Left cardiac atrium (tissue), 4 donors: ENCODE measurements around the gene RAB9A. TPM values are rescaled to one million over a fixed set of nuclear protein-coding genes. Genes with fewer than 3 reads are reported as not detected.
A peak's percentile ranks its signal among the peaks of the same experiment; 100 is the strongest.
"Not testable (repeated sequence)": the region's sequence is repeated elsewhere in the genome, so short reads cannot be mapped to it uniquely, and the experiment has no call there.

Experiments
- ATAC-seq, 2 donors: fragments of 200-7000 bp; cut with Tn5 transposase; one replicate each; pipeline ENCODE4 v1.9.1; 2020; ENCODE audit warnings: mild to moderate bottlenecking in 2 of 2, moderate library complexity in 2 of 2
- DNase-seq: peaks from one replicate; pipeline ENCODE4 v3.0.0-alpha.2; 2020
- intact Hi-C, 2 donors: fragments of 100-400 bp; cut with DNase I; formaldehyde crosslinking; loops; one replicate each; pipeline versions ENCODE4 v1.14.1 to v1.15.1; 2022 to 2023
- long read RNA-seq: library from polyadenylated mRNA; unstranded; transcript quantifications from one replicate; pipeline ENCODE4 v2.0.0, GENCODE V29; 2021
- total RNA-seq, 2 donors: library from RNA; stranded (reverse); fragmentation: NEBNext Ultra II Directional; extraction: Animal tissue kit (Norgen Biotek cat#: 25700); gene quantifications; one replicate each; pipeline ENCODE4 v1.2.1, GENCODE V29; 2021
- donor health status: DM: no; HTN: yes; CAD: no.
- donor health status: DM: no; HTN: yes; CAD: no; lungs with severe emphysema.
- donor health status: DM: yes; HTN: yes; CAD: no.
- donor health status: Dilated cardiomyopathy.

Gene RAB9A
- 10 to 100 TPM; 21.4 to 25.2 TPM for total RNA-seq
- long read RNA-seq, transcript RAB9A-202 (3 exons, 2,039 nt) = major isoform, 11 of 13 reads
- long read RNA-seq, partial matches to known transcripts = 0 of 13 reads
- long read RNA-seq, other reads (novel, unspliced or antisense) = 0 of 13 reads

- peak; percentile 98 for ATAC-seq
- DNase-seq = peak; percentile 89
- intact Hi-C loops = no loop called here
Observed at GRCh38 chrX:13688958-13689740, at the start of gene RAB9A. Gene RAB9A (plus strand): TSS chrX:13689128. CDS start chrX:13708747, 19,619 bp downstream.

GRCh38 chrX:13641684-13642083 lies 47.2 kb upstream of the RAB9A start:
- intact Hi-C loops, DNase-seq, ATAC-seq: not testable (repeated sequence)

GRCh38 chrX:13645464-13646153 lies 43.3 kb upstream of the RAB9A start:
- ATAC-seq (no peak), DNase-seq (no peak)
- intact Hi-C loops = loop anchor here (2.0 to 5.0 kb wide), 2 partner anchors 137 to 138 kb away; no protein-coding TSS in a partner anchor

GRCh38 chrX:13646154-13646549 lies 42.8 kb upstream of the RAB9A start:
- intact Hi-C loops = loop anchor here (2.0 to 5.0 kb wide), 2 partner anchors 137 to 139 kb away; no protein-coding TSS in a partner anchor
- DNase-seq (peak; percentile 66), ATAC-seq (peak; percentile 68 to 74)

GRCh38 chrX:13647709-13648212 lies 41.2 kb upstream of the RAB9A start:
- ATAC-seq = peak; percentile 60 to 90
- intact Hi-C loops = loop anchor here (2.0 to 5.0 kb wide), 2 partner anchors 139 to 140 kb away; no protein-coding TSS in a partner anchor
- DNase-seq = peak; percentile 75

GRCh38 chrX:13648336-13648735 lies 40.6 kb upstream of the RAB9A start:
- intact Hi-C loops = loop anchor here in 1 of 2 donors (5.0 kb wide), 1 partner anchor 141 kb away; no protein-coding TSS in a partner anchor
- not testable (repeated sequence) for DNase-seq, ATAC-seq

GRCh38 chrX:13649838-13650237 lies 39.1 kb upstream of the RAB9A start:
- intact Hi-C loops = loop anchor here in 1 of 2 donors (5.0 to 10.0 kb wide), 2 partner anchors 143 to 385 kb away; no protein-coding TSS in a partner anchor
- no peak for DNase-seq
- no peak for ATAC-seq

- ATAC-seq (no peak), DNase-seq (no peak)
- intact Hi-C loops = loop anchor here in 1 of 2 donors (10.0 kb wide), 1 partner anchor 384 kb away; no protein-coding TSS in a partner anchor
Observed at GRCh38 chrX:13650318-13650717, 38.6 kb upstream of the RAB9A start.

- ATAC-seq = no peak
- intact Hi-C loops = loop anchor here in 1 of 2 donors (10.0 kb wide), 1 partner anchor 384 kb away; no protein-coding TSS in a partner anchor
Observed at GRCh38 chrX:13651150-13651549, 37.8 kb upstream of the RAB9A start.

GRCh38 chrX:13652287-13652793 lies 36.6 kb upstream of the RAB9A start:
- intact Hi-C loops = loop anchor here in 1 of 2 donors (10.0 kb wide), 1 partner anchor 382 kb away; no protein-coding TSS in a partner anchor
- ATAC-seq = no peak
- DNase-seq = no peak

More at GRCh38 chrX:13651150-13651549, 37.8 kb upstream of the RAB9A start:
- DNase-seq = no peak

GRCh38 chrX:13652850-13653693 lies 35.9 kb upstream of the RAB9A start, which contains the start of gene TCEANC:
Gene TCEANC (plus strand): TSS chrX:13653141. CDS start chrX:13662509, 9,368 bp downstream.
- peak; percentile 99 for ATAC-seq
- intact Hi-C loops = loop anchor here in 1 of 2 donors (10.0 kb wide), 1 partner anchor 382 kb away; no protein-coding TSS in a partner anchor
- peak; percentile 98 for DNase-seq

- intact Hi-C loops = loop anchor here in 1 of 2 donors (10.0 kb wide), 1 partner anchor 381 kb away; no protein-coding TSS in a partner anchor
- ATAC-seq (no peak), DNase-seq (no peak)
Observed at GRCh38 chrX:13654116-13654515, 34.8 kb upstream of the RAB9A start.

GRCh38 chrX:13655674-13656073 lies 33.3 kb upstream of the RAB9A start:
- intact Hi-C loops = loop anchor here (5.0 to 10.0 kb wide), 3 partner anchors 92 to 379 kb away; no protein-coding TSS in a partner anchor
- DNase-seq = no peak
- ATAC-seq = no peak

GRCh38 chrX:13658602-13659001 lies 30.3 kb upstream of the RAB9A start:
- DNase-seq (no peak), ATAC-seq (peak in 1 of 2 donors; percentile 61)
- intact Hi-C loops = loop anchor here (2.0 to 10.0 kb wide), 4 partner anchors 89 to 376 kb away; no protein-coding TSS in a partner anchor

- intact Hi-C loops = loop anchor here (2.0 to 10.0 kb wide), 4 partner anchors 88 to 376 kb away; no protein-coding TSS in a partner anchor
- ATAC-seq (peak in 1 of 2 donors; percentile 44), DNase-seq (no peak)
Observed at GRCh38 chrX:13659063-13659462, 29.9 kb upstream of the RAB9A start.

GRCh38 chrX:13661735-13662288 lies 27.1 kb upstream of the RAB9A start:
- intact Hi-C loops = no loop called here
- ATAC-seq (no peak), DNase-seq (no peak)

- no peak for ATAC-seq
- no peak for DNase-seq
- intact Hi-C loops = no loop called here
Observed at GRCh38 chrX:13662355-13662791, 26.6 kb upstream of the RAB9A start.
